H1 (cell line): Measurements from ENCODE around the gene MS4A15. TPM values are rescaled to one million over a fixed set of nuclear protein-coding genes. Genes with fewer than 3 reads are reported as not detected.

ENCODE experiments used
- CTCF ChIA-PET: fragments of 300-600 bp; sonication (Branson Sonifier 250); formaldehyde crosslinking; loops from one replicate; lab custom pipeline; 2021; ENCODE audit not compliant: partially characterized antibody; lab: Charles Lee
- POLR2A ChIA-PET: fragments of 300-600 bp; sonication (Branson Sonifier 250); formaldehyde crosslinking; loops from one replicate; lab custom pipeline; 2021; ENCODE audit warnings: inconsistent platforms; ENCODE audit not compliant: partially characterized antibody; lab: Charles Lee
- DNase-seq, 2 experiments: peaks; one replicate each; pipeline versions ENCODE4 v3.0.0 to v3.0.0-alpha.2; 2010 to 2022; ENCODE audit warnings: low spot score in 2 of 2, low read depth in 1 of 2, mixed read lengths in 1 of 2
- FAIRE-seq: peaks from 2 replicates; lab custom pipeline; 2011; peaks lifted over from hg19 to GRCh38; lab: Jason Lieb, UNC
- H2AFZ ChIP-seq: 2 replicates; pipeline ENCODE4 v1.8.1; 2012; ENCODE audit warnings: low read length, inconsistent platforms
- H2AK5ac ChIP-seq: 2 replicates; pipeline ENCODE4 v1.6.1; 2013; ENCODE audit warnings: low read depth, low read length
- H2BK120ac ChIP-seq: replicated peaks from 2 replicates; pipeline ENCODE3; 2013; ENCODE audit warnings: low read depth, low read length, inconsistent platforms
- H2BK12ac ChIP-seq: 2 replicates; pipeline ENCODE4 v1.6.1; 2013; ENCODE audit warnings: low read depth, low read length
- H2BK15ac ChIP-seq: 2 replicates; pipeline ENCODE4 v1.6.1; 2013; ENCODE audit warnings: low read length
- H2BK20ac ChIP-seq: 2 replicates; pipeline ENCODE4 v1.6.1; 2013; ENCODE audit warnings: low read length
- H2BK5ac ChIP-seq: 2 replicates; pipeline ENCODE4 v1.6.1; 2013; ENCODE audit warnings: low read depth, low read length
- H3K14ac ChIP-seq: 2 replicates; pipeline ENCODE4 v1.6.1; 2013; ENCODE audit warnings: inconsistent platforms; ENCODE audit not compliant: insufficient read length
- H3K18ac ChIP-seq: 2 replicates; pipeline ENCODE4 v1.6.1; 2013; ENCODE audit warnings: low read length; ENCODE audit errors: extremely low read depth
- H3K23ac ChIP-seq: 2 replicates; pipeline ENCODE4 v1.6.1; 2013; ENCODE audit warnings: inconsistent platforms; ENCODE audit not compliant: insufficient read length
- H3K23me2 ChIP-seq: 2 replicates; pipeline ENCODE4 v1.6.1; 2013; ENCODE audit warnings: low read depth, low read length
- H3K27ac ChIP-seq: 2 replicates; pipeline ENCODE4 v1.6.1; 2011; ENCODE audit warnings: low read depth, low read length, inconsistent platforms
- H3K27me3 ChIP-seq, 4 experiments: replicated peaks in 1 of 4; 1 replicate in 1 of 4; 2 replicates in 3 of 4; pipeline versions ENCODE4 v1.6.1 to v1.8.1; 2011 to 2013; ENCODE audit warnings: low read length in 3 of 4, mild to moderate bottlenecking in 3 of 4, inconsistent platforms in 2 of 4, mixed read lengths in 2 of 4, moderate library complexity in 1 of 4; ENCODE audit not compliant: control insufficient read depth in 3 of 4, insufficient read depth in 3 of 4; ENCODE audit errors: extremely low read depth in 1 of 4
- H3K36me3 ChIP-seq, 4 experiments: 2 replicates each; pipeline versions ENCODE4 v1.6.1 to v1.8.1; 2011 to 2013; ENCODE audit warnings: mild to moderate bottlenecking in 4 of 4, low read length in 3 of 4, moderate library complexity in 2 of 4, control low read depth in 1 of 4, inconsistent platforms in 1 of 4; ENCODE audit not compliant: insufficient read depth in 4 of 4, control insufficient read depth in 2 of 4
- H3K4ac ChIP-seq: replicated peaks from 2 replicates; pipeline ENCODE3; 2013; ENCODE audit warnings: low read length, low read depth, mixed read lengths, inconsistent platforms; ENCODE audit not compliant: insufficient read length
- H3K4me1 ChIP-seq, 4 experiments: replicated peaks in 1 of 4; 1 replicate in 1 of 4; 2 replicates in 3 of 4; pipeline versions ENCODE4 v1.6.1 to v1.8.1; 2011 to 2013; ENCODE audit warnings: low read length in 3 of 4, inconsistent platforms in 2 of 4, mixed read lengths in 1 of 4; ENCODE audit not compliant: insufficient read depth in 4 of 4, control insufficient read depth in 3 of 4
- H3K4me2 ChIP-seq, 2 experiments: 2 replicates each; pipeline versions ENCODE4 v1.6.1 to v1.8.1; 2011 to 2013; ENCODE audit warnings: low read depth in 2 of 2, low read length in 2 of 2, control low read depth in 1 of 2, inconsistent platforms in 1 of 2, mild to moderate bottlenecking in 1 of 2; ENCODE audit not compliant: insufficient read depth in 1 of 2
- H3K4me3 ChIP-seq, 4 experiments: fragments of 200-600, 300-600 bp in 1 of 4; sonication (generic), shearing (Covaris generic), sonication (Bioruptor Twin) in 1 of 4; 2 replicates each; pipeline versions ENCODE4 v1.5.1 to v1.8.1; 2011 to 2016; ENCODE audit warnings: low read length in 4 of 4, low read depth in 3 of 4, control low read depth in 2 of 4, inconsistent platforms in 2 of 4, mild to moderate bottlenecking in 2 of 4, mixed read lengths in 1 of 4, moderate library complexity in 1 of 4; ENCODE audit not compliant: insufficient read depth in 2 of 4; ENCODE audit errors: extremely low read depth in 1 of 4
- H3K56ac ChIP-seq: replicated peaks from 2 replicates; pipeline ENCODE3; 2013; ENCODE audit warnings: low read depth, mild to moderate bottlenecking, mixed read lengths, low read length, inconsistent platforms; ENCODE audit not compliant: insufficient read length
- H3K79me1 ChIP-seq: 2 replicates; pipeline ENCODE4 v1.6.1; 2013; ENCODE audit warnings: low read depth, low read length, control low read depth
- H3K79me2 ChIP-seq, 2 experiments: 2 replicates each; pipeline versions ENCODE4 v1.6.1 to v1.8.1; 2012 to 2013; ENCODE audit warnings: low read length in 2 of 2, mild to moderate bottlenecking in 2 of 2, inconsistent platforms in 1 of 2; ENCODE audit not compliant: insufficient read depth in 2 of 2, control insufficient read depth in 1 of 2
- H3K9ac ChIP-seq, 4 experiments: replicated peaks in 1 of 4; 1 replicate in 1 of 4; 2 replicates in 3 of 4; pipeline versions ENCODE4 v1.6.1 to v1.8.1; 2011 to 2013; ENCODE audit warnings: low read depth in 3 of 4, low read length in 3 of 4, control low read depth in 2 of 4, mild to moderate bottlenecking in 2 of 4, moderate library complexity in 2 of 4, inconsistent platforms in 1 of 4; ENCODE audit errors: extremely low read depth in 1 of 4
- H3K9me3 ChIP-seq, 2 experiments: 2 replicates each; pipeline versions ENCODE4 v1.6.1 to v1.8.1; 2012 to 2013; ENCODE audit warnings: mild to moderate bottlenecking in 2 of 2, moderate library complexity in 2 of 2, control low read depth in 1 of 2, inconsistent platforms in 1 of 2, low read depth in 1 of 2, low read length in 1 of 2, mixed read lengths in 1 of 2; ENCODE audit not compliant: insufficient read depth in 2 of 2
- H4K20me1 ChIP-seq, 2 experiments: replicated peaks in 1 of 2; 2 replicates each; pipeline versions ENCODE3 to v1.8.1; 2011 to 2013; ENCODE audit warnings: inconsistent platforms in 2 of 2, low read length in 2 of 2, mild to moderate bottlenecking in 1 of 2; ENCODE audit not compliant: insufficient read depth in 2 of 2, control insufficient read depth in 1 of 2
- H4K5ac ChIP-seq: 2 replicates; pipeline ENCODE4 v1.6.1; 2013; ENCODE audit warnings: low read length, low read depth, mixed read lengths, inconsistent platforms; ENCODE audit not compliant: insufficient read length
- H4K8ac ChIP-seq: 2 replicates; pipeline ENCODE4 v1.8.0; 2013; ENCODE audit warnings: mild to moderate bottlenecking, moderate library complexity, low read length, inconsistent platforms; ENCODE audit not compliant: insufficient read depth; ENCODE audit errors: extremely low read depth
- H4K91ac ChIP-seq: replicated peaks from 2 replicates; pipeline ENCODE3; 2013; ENCODE audit warnings: low read length, mixed read lengths, inconsistent platforms; ENCODE audit not compliant: insufficient read length
- CHD2 ChIP-seq: IDR thresholded peaks from 2 replicates; pipeline ENCODE4 v1.6.1; 2012; ENCODE audit warnings: low read length, improper control_type of control experiment
- CTCF ChIP-seq, 3 experiments: IDR thresholded peaks; 1 replicate in 2 of 3; 2 replicates in 1 of 3; pipeline versions ENCODE4 v1.5.1 to v1.6.1; 2011; ENCODE audit warnings: low read length in 3 of 3, mild to moderate bottlenecking in 3 of 3, inconsistent platforms in 2 of 3, low read depth in 1 of 3, moderate library complexity in 1 of 3; ENCODE audit not compliant: insufficient read depth in 1 of 3; ENCODE audit errors: control extremely low read depth in 1 of 3
- GTF2F1 ChIP-seq: IDR thresholded peaks from 2 replicates; pipeline ENCODE4 v1.6.1; 2012; ENCODE audit warnings: low read depth, low read length, improper control_type of control experiment, borderline replicate concordance
- NANOG ChIP-seq: IDR thresholded peaks from 2 replicates; pipeline ENCODE4 v1.6.1; 2011; ENCODE audit warnings: low read length, low read depth, mild to moderate bottlenecking, inconsistent platforms; ENCODE audit not compliant: insufficient read depth, poor library complexity, severe bottlenecking
- RAD21 ChIP-seq, 2 experiments: IDR thresholded peaks in 1 of 2; conservative IDR thresholded peaks in 1 of 2; 2 replicates each; pipeline ENCODE4 v1.6.1; 2011; ENCODE audit warnings: low read depth in 2 of 2, low read length in 2 of 2, improper control_type of control experiment in 1 of 2, inconsistent platforms in 1 of 2, mild to moderate bottlenecking in 1 of 2, moderate library complexity in 1 of 2
- RFX5 ChIP-seq: IDR thresholded peaks from 2 replicates; pipeline ENCODE4 v1.6.1; 2011; ENCODE audit warnings: low read depth, low read length, improper control_type of control experiment, borderline replicate concordance
- SAP30 ChIP-seq: fragments of 300-600 bp; sonication (generic); IDR thresholded peaks from 2 replicates; pipeline ENCODE4 v1.7.1; 2012; ENCODE audit warnings: low read length, moderate library complexity, mild to moderate bottlenecking, inconsistent platforms; ENCODE audit not compliant: insufficient read depth, insufficient replicate concordance
- ZNF274 ChIP-seq: IDR thresholded peaks from 2 replicates; pipeline ENCODE4 v1.7.0; 2012; ENCODE audit warnings: low read length, borderline replicate concordance; ENCODE audit errors: extremely low read depth
- WGBS, 2 experiments: shearing (Covaris generic) in 1 of 2; methylation state at CpG; one replicate each; pipeline versions ENCODE4 v1.1.6 to v1.1.7; 2013 to 2015; ENCODE audit warnings: low lambda C conversion rate in 2 of 2, mixed read lengths in 2 of 2, inconsistent platforms in 1 of 2, low coverage in 1 of 2, missing lambda C conversion rate in 1 of 2; ENCODE audit not compliant: insufficient replicate concordance in 2 of 2, insufficient coverage in 1 of 2, insufficient read length in 1 of 2; ENCODE audit errors: extremely low coverage in 1 of 2, missing lambda C conversion rate in 1 of 2; 5-methylcytosine and 5-hydroxymethylcytosine counted together
- polyA plus RNA-seq, 7 experiments: library from polyadenylated mRNA; depleted of rRNA in 3 of 7; stranded (reverse) in 5 of 7; unstranded in 2 of 7; fragments of >200 nt in 5 of 7; fragments of 200-250 nt in 2 of 7; gene quantifications; 1 replicate in 5 of 7; 2 replicates in 1 of 7; 4 replicates in 1 of 7; pipeline versions ENCODE4 v1.2.1 to v1.2.3, GENCODE V29; 2011 to 2013; ENCODE audit warnings: missing spikeins in 2 of 7, mixed read lengths in 2 of 7
- total RNA-seq: library from RNA; stranded (reverse); fragmentation: NEBNext Ultra II Directional; extraction: Animal tissue kit (Norgen Biotek cat#: 25700); gene quantifications from 2 replicates; pipeline ENCODE4 v1.2.1, GENCODE V29; 2021

The MS4A15 gene
- total and polyA plus RNA-seq, 2 of the 8 experiments (the other 6 are each of a cell fraction or from before 2014, with no cell fraction given): 0.15 to 0.17 TPM

GRCh38 chr11:60762851-60763691, 6.4 kb downstream of the MS4A15 start:
- WGBS, 2 experiments: 74% methylated on average over 11 of the region's 11 CpGs; no CpG with 5 or more reads in 1 of the 2 experiments
- H2BK12ac ChIP-seq: no peak overlapping the region
- H4K91ac ChIP-seq: no peak overlapping the region
- no peak overlapping the region; a peak in 1 of 4 replicates for H3K4me2 ChIP-seq
- H3K79me2 ChIP-seq: no peaks in the 10 kb centered on the region
- no peak overlapping the region for H3K9ac ChIP-seq
- no peaks in the 10 kb centered on the region for H3K23me2 ChIP-seq
- H3K14ac ChIP-seq: no peak overlapping the region
- H3K27me3 ChIP-seq: peaks cover 0 to 6% (median 3%) of the 10 kb centered on the region in 4 experiments; a peak in 3 of 7 replicates
- CTCF ChIA-PET: interaction anchor here (0.5 to 8.3 kb wide), 50 partner anchors 9 to 945 kb away, joined by 3 to 145 read pairs (median 4); partner anchors contain the start of genes MS4A10, MS4A18, MS4A8 and ZP1
- H4K8ac ChIP-seq: no peak overlapping the region
- no peaks in the 10 kb centered on the region for H3K79me1 ChIP-seq
- POLR2A ChIA-PET: no interaction called here
- no peak overlapping the region for H3K27ac ChIP-seq
- H2BK20ac ChIP-seq: no peak overlapping the region
- DNase-seq (no peak), FAIRE-seq (peak; percentile 68)
- H3K9me3 ChIP-seq: no peaks in the 10 kb centered on the region; a peak in 1 of 4 replicates
- H2BK15ac ChIP-seq: no peak overlapping the region
- peak overlapping the region; percentile 89; the same call in 1 of the 2 replicates for H2AFZ ChIP-seq
- H3K4me1 ChIP-seq: peaks cover 0 to 1% (median 0%) of the 10 kb centered on the region in 4 experiments; a peak in 1 of 7 replicates
- no peak overlapping the region for H2AK5ac ChIP-seq
- H2BK120ac ChIP-seq: no peak overlapping the region
- H3K36me3 ChIP-seq: no peaks in the 10 kb centered on the region
- no peak overlapping the region for H2BK5ac ChIP-seq
- no peak overlapping the region for H3K18ac ChIP-seq
- H4K5ac ChIP-seq: no peak overlapping the region
- H3K4ac ChIP-seq: no peak overlapping the region
- H3K4me3 ChIP-seq: no peak overlapping the region
- H3K56ac ChIP-seq: no peak overlapping the region
- no peaks in the 10 kb centered on the region for H4K20me1 ChIP-seq
- no peak overlapping the region for H3K23ac ChIP-seq
- TF ChIP-seq SAP30 (no peak), RFX5 (no peak), CTCF (IDR thresholded peaks at IDR 0.05; ENCODE audit: control extremely low read depth in 1 of 3, insufficient read depth in 1 of 3, low read depth in 1 of 3, low read length in 3 of 3) (peak in 2 of 3 experiments; percentile 47 to 58; a peak in 2 of 4 replicates), GTF2F1 (no peak), NANOG (no peak), ZNF274 (no peak), CHD2 (no peak), RAD21 (IDR thresholded peaks at IDR 0.05 in 1 of 2, conservative IDR thresholded peaks at IDR 0.05 in 1 of 2; ENCODE audit: low read depth in 2 of 2, low read length in 2 of 2) (peak; percentile 40 to 48)
